ENCODE measurements around the gene PDZD2.

DNA sequence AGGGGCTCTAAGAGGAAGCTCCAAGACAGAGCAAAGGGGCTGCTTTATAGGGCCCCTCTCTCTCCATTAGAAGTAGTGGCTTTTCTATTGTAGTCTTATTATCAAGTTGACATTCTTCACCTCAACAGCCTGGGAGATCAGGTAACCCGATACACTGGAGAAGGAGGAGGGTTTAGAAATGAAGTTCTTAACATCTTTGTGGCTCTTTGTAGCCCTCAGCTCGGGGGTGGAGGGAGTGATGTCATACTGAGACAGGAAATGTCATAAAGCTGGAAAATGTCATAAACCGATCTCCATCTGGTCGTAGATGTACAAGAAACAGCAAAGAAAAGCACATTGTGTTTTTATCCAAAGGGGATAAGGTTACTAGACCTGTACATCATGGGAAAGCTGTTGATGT, 17.9 kb downstream of the PDZD2 start:
- TF ChIP-seq POLR2AphosphoS5 (IDR thresholded peaks at IDR 0.05), result no peak
- TF ChIP-seq, protein P1, sequence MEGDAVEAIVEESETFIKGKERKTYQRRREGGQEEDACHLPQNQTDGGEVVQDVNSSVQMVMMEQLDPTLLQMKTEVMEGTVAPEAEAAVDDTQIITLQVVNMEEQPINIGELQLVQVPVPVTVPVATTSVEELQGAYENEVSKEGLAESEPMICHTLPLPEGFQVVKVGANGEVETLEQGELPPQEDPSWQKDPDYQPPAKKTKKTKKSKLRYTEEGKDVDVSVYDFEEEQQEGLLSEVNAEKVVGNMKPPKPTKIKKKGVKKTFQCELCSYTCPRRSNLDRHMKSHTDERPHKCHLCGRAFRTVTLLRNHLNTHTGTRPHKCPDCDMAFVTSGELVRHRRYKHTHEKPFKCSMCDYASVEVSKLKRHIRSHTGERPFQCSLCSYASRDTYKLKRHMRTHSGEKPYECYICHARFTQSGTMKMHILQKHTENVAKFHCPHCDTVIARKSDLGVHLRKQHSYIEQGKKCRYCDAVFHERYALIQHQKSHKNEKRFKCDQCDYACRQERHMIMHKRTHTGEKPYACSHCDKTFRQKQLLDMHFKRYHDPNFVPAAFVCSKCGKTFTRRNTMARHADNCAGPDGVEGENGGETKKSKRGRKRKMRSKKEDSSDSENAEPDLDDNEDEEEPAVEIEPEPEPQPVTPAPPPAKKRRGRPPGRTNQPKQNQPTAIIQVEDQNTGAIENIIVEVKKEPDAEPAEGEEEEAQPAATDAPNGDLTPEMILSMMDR (IDR thresholded peaks at IDR 0.05), result no peak
- TF ChIP-seq POLR2A (IDR thresholded peaks at IDR 0.05), result no peak

Measured in stomach (tissue), 4 donors.